Right atrium auricular region (tissue), 2 donors: ENCODE results near the gene MGLL. TPM values are rescaled to one million over a fixed set of nuclear protein-coding genes. Genes with fewer than 3 reads are reported as not detected.

Source experiments
- DNase-seq: peaks from one replicate; pipeline ENCODE4 v3.0.0-alpha.2; 2019; ENCODE audit warnings: low spot score
- H3K27ac ChIP-seq, 2 donors: fragments of 200-600 bp; sonication (generic); 1 replicate in 1 of 2; 2 replicates in 1 of 2; pipeline ENCODE4 v1.5.1; 2016 to 2019
- H3K27me3 ChIP-seq, 2 donors: fragments of 200-600 bp; sonication (generic); one replicate each; pipeline versions ENCODE4 v1.5.1 to v1.6.0; 2017 to 2019
- H3K36me3 ChIP-seq: fragments of 200-600 bp; sonication (generic); one replicate; pipeline ENCODE4 v1.5.1; 2016
- H3K4me1 ChIP-seq, 2 donors: fragments of 200-600 bp; sonication (generic); one replicate each; pipeline versions ENCODE4 v1.5.1 to v1.6.0; 2017 to 2019
- H3K4me3 ChIP-seq, 2 donors: fragments of 200-600 bp; sonication (generic); 1 replicate in 1 of 2; 2 replicates in 1 of 2; pipeline ENCODE4 v1.5.1; 2017 to 2019; ENCODE audit warnings: mild to moderate bottlenecking in 1 of 2, moderate library complexity in 1 of 2
- H3K9me3 ChIP-seq, 2 donors: fragments of 200-600 bp; sonication (generic); one replicate each; pipeline ENCODE4 v1.5.1; 2019
- CTCF ChIP-seq, 2 donors: fragments of 200-600 bp; sonication (generic); IDR thresholded peaks; one replicate each; pipeline ENCODE4 v1.5.1; 2019; ENCODE audit warnings: antibody characterized with exemption in 2 of 2
- total RNA-seq, 2 donors: library from RNA; depleted of rRNA; stranded (reverse); fragments of >200 nt; gene quantifications; one replicate each; pipeline ENCODE4 v1.1.0, GENCODE V29; 2016

The MGLL gene
- total RNA-seq, 2 donors from 2014 or later: 36.3 to 46.4 TPM

- Histone ChIP-seq H3K4me3 (no peak overlapping the region), H3K4me1 (peaks cover 0 to 92% of the 10 kb centered on the region in 2 donors), H3K27ac (peak overlapping the region; percentile 64 to 76), H3K27me3 (no peaks in the 10 kb centered on the region), H3K9me3 (no peaks in the 10 kb centered on the region), H3K36me3 (no peaks in the 10 kb centered on the region)
- no peak for DNase-seq
- TF ChIP-seq CTCF (IDR thresholded peaks at IDR 0.05): no peak
These were observed 80.6 kb downstream of the MGLL start for GRCh38 chr3:127741690-127742089.

GRCh38 chr3:127741246-127741645 lies 81.1 kb downstream of the MGLL start:
- H3K4me1 ChIP-seq: peaks cover 0 to 92% of the 10 kb centered on the region in 2 donors
- no peak overlapping the region for H3K4me3 ChIP-seq
- no peaks in the 10 kb centered on the region for H3K27me3 ChIP-seq
- peak overlapping the region; percentile 64 to 76 for H3K27ac ChIP-seq
- no peaks in the 10 kb centered on the region for H3K36me3 ChIP-seq
- no peaks in the 10 kb centered on the region for H3K9me3 ChIP-seq
- no peak for DNase-seq
- no peak for TF ChIP-seq CTCF (IDR thresholded peaks at IDR 0.05)

GRCh38 chr3:127740136-127740915 lies 82.0 kb downstream of the MGLL start:
- H3K27me3 ChIP-seq: no peaks in the 10 kb centered on the region
- H3K4me1 ChIP-seq: peaks cover 0 to 92% of the 10 kb centered on the region in 2 donors

GRCh38 chr3:127739347-127740135 lies 82.8 kb downstream of the MGLL start:
- Histone ChIP-seq H3K36me3 (no peaks in the 10 kb centered on the region), H3K27me3 (no peaks in the 10 kb centered on the region), H3K4me1 (peaks cover 0 to 92% of the 10 kb centered on the region in 2 donors), H3K27ac (peak overlapping the region; percentile 64 to 76), H3K9me3 (no peaks in the 10 kb centered on the region), H3K4me3 (no peak overlapping the region)
- no peak for DNase-seq
- TF ChIP-seq CTCF (IDR thresholded peaks at IDR 0.05): no peak

More at GRCh38 chr3:127740136-127740915, 82.0 kb downstream of the MGLL start:
- Histone ChIP-seq H3K27ac (peak overlapping the region; percentile 64 to 76), H3K36me3 (no peaks in the 10 kb centered on the region), H3K9me3 (no peaks in the 10 kb centered on the region), H3K4me3 (no peak overlapping the region)
- DNase-seq: no peak
- TF ChIP-seq CTCF (IDR thresholded peaks at IDR 0.05): no peak

- no peak for TF ChIP-seq CTCF (IDR thresholded peaks at IDR 0.05)
- DNase-seq: no peak
- Histone ChIP-seq H3K27ac (peak overlapping the region; percentile 64 to 76), H3K4me1 (peaks cover 0 to 91% of the 10 kb centered on the region in 2 donors), H3K4me3 (no peak overlapping the region), H3K36me3 (no peaks in the 10 kb centered on the region), H3K9me3 (no peaks in the 10 kb centered on the region), H3K27me3 (no peaks in the 10 kb centered on the region)
These were observed 84.0 kb downstream of the MGLL start for GRCh38 chr3:127738192-127738840.
